WTC11 (cell line): ENCODE results near the gene PUSL1. TPM values are rescaled to one million over a fixed set of nuclear protein-coding genes. Genes with fewer than 3 reads are reported as not detected.

Experiments used
- ATAC-seq: fragments of 200-7000 bp; cut with Tn5 transposase; 2 replicates; pipeline ENCODE4 v1.10.0; 2021; ENCODE audit warnings: mild to moderate bottlenecking, moderate library complexity
- CTCF ChIA-PET: fragments of 300-600 bp; sonication (Branson Sonifier 250); formaldehyde crosslinking; loops from one replicate; lab custom pipeline; 2021; ENCODE audit warnings: antibody characterized with exemption; lab: Charles Lee
- POLR2A ChIA-PET: fragments of 350-600 bp; sonication (Branson Sonifier 250); formaldehyde crosslinking; loops from one replicate; lab custom pipeline; 2021; ENCODE audit warnings: antibody characterized with exemption; lab: Charles Lee
- DNase-seq: peaks from one replicate; pipeline ENCODE4 v3.0.0; 2021; ENCODE audit warnings: low spot score
- H3K27ac Mint-ChIP-seq: 2 replicates; pipeline ENCODE4 v1.8.0; 2021; ENCODE audit warnings: mixed read lengths
- H3K27me3 Mint-ChIP-seq: 2 replicates; pipeline ENCODE4 v1.8.0; 2021; ENCODE audit warnings: low read depth, mild to moderate bottlenecking, moderate library complexity, mixed read lengths
- H3K36me3 Mint-ChIP-seq: 2 replicates; pipeline ENCODE4 v1.8.0; 2021; ENCODE audit warnings: mixed read lengths
- H3K4me1 Mint-ChIP-seq: 2 replicates; pipeline ENCODE4 v1.8.0; 2022; ENCODE audit warnings: mixed read lengths
- H3K4me3 Mint-ChIP-seq: 2 replicates; pipeline ENCODE4 v1.8.0; 2021; ENCODE audit warnings: mild to moderate bottlenecking, moderate library complexity, mixed read lengths
- H3K9me3 Mint-ChIP-seq: 2 replicates; pipeline ENCODE4 v1.8.0; 2021; ENCODE audit warnings: mixed read lengths
- CREB1 ChIP-seq: sonication (generic); formaldehyde crosslinking; IDR thresholded peaks from 2 replicates; pipeline ENCODE4 v1.8.0; 2023; ENCODE audit warnings: mild to moderate bottlenecking, missing genetic modification reagents
- GABPB1 ChIP-seq: sonication (generic); formaldehyde crosslinking; IDR thresholded peaks from 2 replicates; pipeline ENCODE4 v1.8.1; 2023; ENCODE audit warnings: mild to moderate bottlenecking, missing genetic modification reagents
- KAT7 ChIP-seq: sonication (generic); formaldehyde crosslinking; IDR thresholded peaks from 2 replicates; pipeline ENCODE4 v1.8.1; 2023; ENCODE audit warnings: missing genetic modification reagents, mild to moderate bottlenecking, borderline replicate concordance
- MXD4 ChIP-seq: fragments of 250-450 bp; sonication (Bioruptor Pico); IDR thresholded peaks from 2 replicates; pipeline ENCODE4 v1.8.0; 2021; ENCODE audit warnings: mild to moderate bottlenecking, moderate library complexity, borderline replicate concordance
- MYBL2 ChIP-seq: sonication (generic); formaldehyde crosslinking; IDR thresholded peaks from 2 replicates; pipeline ENCODE4 v1.8.1; 2023; ENCODE audit warnings: mild to moderate bottlenecking, moderate library complexity, missing genetic modification reagents
- NFATC4 ChIP-seq: fragments of 250-450 bp; sonication (Bioruptor Pico); IDR thresholded peaks from 2 replicates; pipeline ENCODE4 v1.9.0; 2021; ENCODE audit warnings: mild to moderate bottlenecking
- NR2C2 ChIP-seq: sonication (generic); formaldehyde crosslinking; IDR thresholded peaks from 2 replicates; pipeline ENCODE4 v1.8.0; 2022; ENCODE audit warnings: mild to moderate bottlenecking, missing genetic modification reagents
- OVOL2 ChIP-seq: fragments of 250-450 bp; sonication (Bioruptor Pico); IDR thresholded peaks from 2 replicates; pipeline ENCODE4 v1.9.0; 2021; ENCODE audit warnings: mild to moderate bottlenecking, borderline replicate concordance
- SMAD4 ChIP-seq: sonication (generic); formaldehyde crosslinking; IDR thresholded peaks from 2 replicates; pipeline ENCODE4 v1.8.0; 2022; ENCODE audit warnings: mild to moderate bottlenecking, missing genetic modification reagents
- SOX15 ChIP-seq: fragments of 250-450 bp; sonication (Bioruptor Pico); IDR thresholded peaks from 2 replicates; pipeline ENCODE4 v1.9.0; 2021; ENCODE audit warnings: mild to moderate bottlenecking
- TCF7 ChIP-seq: sonication (generic); formaldehyde crosslinking; IDR thresholded peaks from 2 replicates; pipeline ENCODE4 v1.8.0; 2022; ENCODE audit warnings: mild to moderate bottlenecking, low read depth, missing genetic modification reagents, moderate library complexity
- TEAD1 ChIP-seq: sonication (generic); formaldehyde crosslinking; IDR thresholded peaks from 2 replicates; pipeline ENCODE4 v1.8.0; 2022; ENCODE audit warnings: mild to moderate bottlenecking, missing genetic modification reagents
- TEAD4 ChIP-seq: sonication (generic); formaldehyde crosslinking; IDR thresholded peaks from 2 replicates; pipeline ENCODE4 v1.8.0; 2022; ENCODE audit warnings: mild to moderate bottlenecking, missing genetic modification reagents
- ZBTB21 ChIP-seq: sonication (generic); formaldehyde crosslinking; IDR thresholded peaks from 2 replicates; pipeline ENCODE4 v1.8.1; 2023; ENCODE audit warnings: mild to moderate bottlenecking, missing genetic modification reagents, borderline replicate concordance
- ZNF396 ChIP-seq: fragments of 250-450 bp; sonication (Bioruptor Pico); IDR thresholded peaks from 2 replicates; pipeline ENCODE4 v1.8.0; 2021; ENCODE audit warnings: mild to moderate bottlenecking, moderate library complexity, borderline replicate concordance
- ZNF671 ChIP-seq: fragments of 250-450 bp; sonication (Bioruptor Pico); IDR thresholded peaks from 2 replicates; pipeline ENCODE4 v1.8.0; 2021; ENCODE audit warnings: mild to moderate bottlenecking
- total RNA-seq: library from RNA; stranded (reverse); gene quantifications from 3 replicates; pipeline ENCODE4 v1.2.3, GENCODE V29; 2021
- TF ChIP-seq, protein P1 (sequence below): fragments of 250-450 bp; sonication (Bioruptor Pico); IDR thresholded peaks from 2 replicates; pipeline ENCODE4 v1.8.0; 2021; ENCODE audit warnings: mild to moderate bottlenecking
- TF ChIP-seq, protein P2 (sequence below): sonication (generic); formaldehyde crosslinking; IDR thresholded peaks from 2 replicates; pipeline ENCODE4 v1.8.0; 2023; ENCODE audit warnings: mild to moderate bottlenecking, missing genetic modification reagents
- TF ChIP-seq, protein P3 (sequence below): sonication (generic); formaldehyde crosslinking; IDR thresholded peaks from 2 replicates; pipeline ENCODE4 v1.8.0; 2022; ENCODE audit warnings: mild to moderate bottlenecking, missing genetic modification reagents
- TF ChIP-seq, protein P4 (sequence below): sonication (generic); formaldehyde crosslinking; IDR thresholded peaks from 2 replicates; pipeline ENCODE4 v1.8.0; 2023; ENCODE audit warnings: missing genetic modification reagents, mild to moderate bottlenecking, borderline replicate concordance

The PUSL1 gene
- total RNA-seq, 1 experiment from 2014 or later, result 51.5 TPM

DNA sequence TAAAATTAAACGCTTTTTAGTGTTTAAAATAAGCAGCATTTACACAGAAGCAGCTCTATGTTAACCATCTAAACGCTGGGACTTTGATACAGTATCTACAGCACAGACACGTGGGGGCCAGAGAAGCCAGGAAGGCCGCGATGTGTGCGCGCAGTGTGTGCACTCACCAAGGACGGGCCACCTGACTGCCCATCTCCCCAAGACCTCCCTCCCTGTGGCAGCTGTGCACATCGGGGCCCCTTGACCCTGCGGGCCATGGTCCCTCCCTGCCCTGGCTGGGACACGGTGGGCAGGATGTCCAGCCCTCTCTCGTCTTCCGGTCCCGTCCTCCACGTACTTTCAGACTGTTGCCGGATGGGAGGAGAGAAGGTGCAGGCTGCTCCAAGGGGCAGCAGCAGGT, 26.9 kb downstream of the PUSL1 start:
- Mint-ChIP-seq H3K4me1 (no peaks in the 10 kb centered on the region), H3K4me3 (no peak overlapping the region), H3K27ac (no peak overlapping the region), H3K27me3 (no peaks in the 10 kb centered on the region), H3K9me3 (no peaks in the 10 kb centered on the region), H3K36me3 (peaks cover 4% of the 10 kb centered on the region)
- ChIA-PET POLR2A (no interaction called here), CTCF (interaction anchor here (1.3 kb wide), 1 partner anchor 43 kb away, joined by 6 read pairs; no protein-coding TSS in a partner anchor)
- no peak for ATAC-seq
- no peak for DNase-seq
- no peak for TF ChIP-seq GABPB1

DNA sequence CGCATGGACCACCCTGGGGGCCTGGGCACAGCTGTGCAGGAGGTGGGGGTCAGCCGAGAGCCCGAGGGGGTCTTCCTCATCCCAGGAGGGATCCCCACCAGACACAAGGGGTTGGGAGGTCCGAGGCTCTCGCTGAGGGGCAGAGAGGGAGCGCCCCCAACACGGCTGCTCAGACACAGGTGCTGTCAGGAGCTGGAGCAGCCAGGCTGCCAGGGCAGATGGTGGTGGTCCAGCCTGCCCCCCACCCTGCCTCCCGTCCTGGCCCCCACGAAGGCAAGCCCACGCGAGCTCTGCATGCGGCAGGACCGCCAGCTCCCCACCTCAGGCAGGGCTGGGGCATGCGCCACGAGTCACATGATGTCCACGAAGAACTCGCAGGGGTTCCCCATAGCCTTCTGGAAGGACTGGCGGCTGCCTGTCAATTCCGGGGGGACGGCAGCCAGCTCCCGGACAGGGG, 27.4 kb downstream of the PUSL1 start:
- Mint-ChIP-seq H3K27ac (no peak overlapping the region), H3K4me3 (no peak overlapping the region), H3K27me3 (no peaks in the 10 kb centered on the region), H3K9me3 (peaks cover 2% of the 10 kb centered on the region; the same call in 1 of the 2 replicates), H3K36me3 (peaks cover 9% of the 10 kb centered on the region), H3K4me1 (no peaks in the 10 kb centered on the region)
- ATAC-seq (no peak), DNase-seq (no peak)
- ChIA-PET POLR2A (no interaction called here), CTCF (no interaction called here)
- TF ChIP-seq ZBTB21 (no peak), MYBL2 (CRISPR knock-in tag) (no peak), MXD4 (CRISPR knock-in tag) (no peak), ZNF396 (no peak)
- TF ChIP-seq, protein P1, sequence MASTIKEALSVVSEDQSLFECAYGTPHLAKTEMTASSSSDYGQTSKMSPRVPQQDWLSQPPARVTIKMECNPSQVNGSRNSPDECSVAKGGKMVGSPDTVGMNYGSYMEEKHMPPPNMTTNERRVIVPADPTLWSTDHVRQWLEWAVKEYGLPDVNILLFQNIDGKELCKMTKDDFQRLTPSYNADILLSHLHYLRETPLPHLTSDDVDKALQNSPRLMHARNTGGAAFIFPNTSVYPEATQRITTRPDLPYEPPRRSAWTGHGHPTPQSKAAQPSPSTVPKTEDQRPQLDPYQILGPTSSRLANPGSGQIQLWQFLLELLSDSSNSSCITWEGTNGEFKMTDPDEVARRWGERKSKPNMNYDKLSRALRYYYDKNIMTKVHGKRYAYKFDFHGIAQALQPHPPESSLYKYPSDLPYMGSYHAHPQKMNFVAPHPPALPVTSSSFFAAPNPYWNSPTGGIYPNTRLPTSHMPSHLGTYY, result no peak
- TF ChIP-seq, protein P2, sequence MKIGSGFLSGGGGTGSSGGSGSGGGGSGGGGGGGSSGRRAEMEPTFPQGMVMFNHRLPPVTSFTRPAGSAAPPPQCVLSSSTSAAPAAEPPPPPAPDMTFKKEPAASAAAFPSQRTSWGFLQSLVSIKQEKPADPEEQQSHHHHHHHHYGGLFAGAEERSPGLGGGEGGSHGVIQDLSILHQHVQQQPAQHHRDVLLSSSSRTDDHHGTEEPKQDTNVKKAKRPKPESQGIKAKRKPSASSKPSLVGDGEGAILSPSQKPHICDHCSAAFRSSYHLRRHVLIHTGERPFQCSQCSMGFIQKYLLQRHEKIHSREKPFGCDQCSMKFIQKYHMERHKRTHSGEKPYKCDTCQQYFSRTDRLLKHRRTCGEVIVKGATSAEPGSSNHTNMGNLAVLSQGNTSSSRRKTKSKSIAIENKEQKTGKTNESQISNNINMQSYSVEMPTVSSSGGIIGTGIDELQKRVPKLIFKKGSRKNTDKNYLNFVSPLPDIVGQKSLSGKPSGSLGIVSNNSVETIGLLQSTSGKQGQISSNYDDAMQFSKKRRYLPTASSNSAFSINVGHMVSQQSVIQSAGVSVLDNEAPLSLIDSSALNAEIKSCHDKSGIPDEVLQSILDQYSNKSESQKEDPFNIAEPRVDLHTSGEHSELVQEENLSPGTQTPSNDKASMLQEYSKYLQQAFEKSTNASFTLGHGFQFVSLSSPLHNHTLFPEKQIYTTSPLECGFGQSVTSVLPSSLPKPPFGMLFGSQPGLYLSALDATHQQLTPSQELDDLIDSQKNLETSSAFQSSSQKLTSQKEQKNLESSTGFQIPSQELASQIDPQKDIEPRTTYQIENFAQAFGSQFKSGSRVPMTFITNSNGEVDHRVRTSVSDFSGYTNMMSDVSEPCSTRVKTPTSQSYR (CRISPR knock-in tag), result no peak
- TF ChIP-seq, protein P3, sequence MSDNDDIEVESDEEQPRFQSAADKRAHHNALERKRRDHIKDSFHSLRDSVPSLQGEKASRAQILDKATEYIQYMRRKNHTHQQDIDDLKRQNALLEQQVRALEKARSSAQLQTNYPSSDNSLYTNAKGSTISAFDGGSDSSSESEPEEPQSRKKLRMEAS (CRISPR knock-in tag), result no peak

DNA sequence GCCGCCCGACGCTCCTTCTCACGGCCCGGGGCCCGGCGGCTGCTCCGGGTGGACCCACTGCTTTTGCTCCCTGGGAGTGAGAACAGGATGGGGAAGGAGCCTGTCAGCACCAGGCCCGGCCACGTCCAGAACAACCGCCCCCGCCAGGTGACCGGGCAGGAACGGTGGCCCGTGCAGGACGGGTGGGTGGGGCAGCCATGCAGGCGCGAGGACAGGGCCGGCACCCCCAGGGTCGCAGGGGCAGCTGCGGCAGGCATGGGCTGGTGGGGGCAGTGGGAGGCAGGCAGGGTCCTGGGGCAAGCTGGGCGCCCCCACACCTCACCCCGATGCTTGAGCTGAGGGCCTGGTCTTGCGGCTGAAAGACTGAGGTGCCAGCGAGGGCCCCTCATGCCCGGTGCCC, 28.0 kb downstream of the PUSL1 start:
- Mint-ChIP-seq H3K27ac (no peak overlapping the region), H3K27me3 (no peaks in the 10 kb centered on the region), H3K36me3 (peaks cover 15% of the 10 kb centered on the region), H3K9me3 (peaks cover 8% of the 10 kb centered on the region), H3K4me1 (no peaks in the 10 kb centered on the region), H3K4me3 (no peak overlapping the region)
- DNase-seq (no peak), ATAC-seq (no peak)
- ChIA-PET CTCF (no interaction called here), POLR2A (no interaction called here)
- TF ChIP-seq SOX15 (CRISPR knock-in tag), result no peak
- no peak for TF ChIP-seq CREB1 (CRISPR knock-in tag)
- no peak for TF ChIP-seq SMAD4 (CRISPR knock-in tag)
- TF ChIP-seq KAT7 (CRISPR knock-in tag), result no peak
- TF ChIP-seq TEAD4 (CRISPR knock-in tag), result no peak
- TF ChIP-seq TCF7, result no peak
- no peak for TF ChIP-seq NFATC4
- TF ChIP-seq, protein P4, sequence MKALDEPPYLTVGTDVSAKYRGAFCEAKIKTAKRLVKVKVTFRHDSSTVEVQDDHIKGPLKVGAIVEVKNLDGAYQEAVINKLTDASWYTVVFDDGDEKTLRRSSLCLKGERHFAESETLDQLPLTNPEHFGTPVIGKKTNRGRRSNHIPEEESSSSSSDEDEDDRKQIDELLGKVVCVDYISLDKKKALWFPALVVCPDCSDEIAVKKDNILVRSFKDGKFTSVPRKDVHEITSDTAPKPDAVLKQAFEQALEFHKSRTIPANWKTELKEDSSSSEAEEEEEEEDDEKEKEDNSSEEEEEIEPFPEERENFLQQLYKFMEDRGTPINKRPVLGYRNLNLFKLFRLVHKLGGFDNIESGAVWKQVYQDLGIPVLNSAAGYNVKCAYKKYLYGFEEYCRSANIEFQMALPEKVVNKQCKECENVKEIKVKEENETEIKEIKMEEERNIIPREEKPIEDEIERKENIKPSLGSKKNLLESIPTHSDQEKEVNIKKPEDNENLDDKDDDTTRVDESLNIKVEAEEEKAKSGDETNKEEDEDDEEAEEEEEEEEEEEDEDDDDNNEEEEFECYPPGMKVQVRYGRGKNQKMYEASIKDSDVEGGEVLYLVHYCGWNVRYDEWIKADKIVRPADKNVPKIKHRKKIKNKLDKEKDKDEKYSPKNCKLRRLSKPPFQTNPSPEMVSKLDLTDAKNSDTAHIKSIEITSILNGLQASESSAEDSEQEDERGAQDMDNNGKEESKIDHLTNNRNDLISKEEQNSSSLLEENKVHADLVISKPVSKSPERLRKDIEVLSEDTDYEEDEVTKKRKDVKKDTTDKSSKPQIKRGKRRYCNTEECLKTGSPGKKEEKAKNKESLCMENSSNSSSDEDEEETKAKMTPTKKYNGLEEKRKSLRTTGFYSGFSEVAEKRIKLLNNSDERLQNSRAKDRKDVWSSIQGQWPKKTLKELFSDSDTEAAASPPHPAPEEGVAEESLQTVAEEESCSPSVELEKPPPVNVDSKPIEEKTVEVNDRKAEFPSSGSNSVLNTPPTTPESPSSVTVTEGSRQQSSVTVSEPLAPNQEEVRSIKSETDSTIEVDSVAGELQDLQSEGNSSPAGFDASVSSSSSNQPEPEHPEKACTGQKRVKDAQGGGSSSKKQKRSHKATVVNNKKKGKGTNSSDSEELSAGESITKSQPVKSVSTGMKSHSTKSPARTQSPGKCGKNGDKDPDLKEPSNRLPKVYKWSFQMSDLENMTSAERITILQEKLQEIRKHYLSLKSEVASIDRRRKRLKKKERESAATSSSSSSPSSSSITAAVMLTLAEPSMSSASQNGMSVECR, result no peak
- TF ChIP-seq NR2C2 (CRISPR knock-in tag), result no peak
- no peak for TF ChIP-seq TEAD1 (CRISPR knock-in tag)
- no peak for TF ChIP-seq ZNF671 (CRISPR knock-in tag)
- TF ChIP-seq OVOL2 (CRISPR knock-in tag), result no peak
